ENCODE data around the gene GDPD1. TPM values are rescaled to one million over a fixed set of nuclear protein-coding genes. Genes with fewer than 3 reads are reported as not detected.

Gene GDPD1
- total RNA-seq, 3 donors from 2014 or later: 0.96 to 5.9 (median 4.8) TPM

- Histone ChIP-seq H3K36me3 (no peaks in the 10 kb centered on the region), H3K27ac (no peak overlapping the region), H3K4me1 (no peaks in the 10 kb centered on the region), H3K27me3 (no peaks in the 10 kb centered on the region), H3K9me3 (no peaks in the 10 kb centered on the region), H3K4me3 (no peak overlapping the region)
- no peak for DNase-seq (ENCODE audit: low spot score in 2 of 2)
- intact Hi-C loops (cut with DNase I; ENCODE audit: low total_unique reads): no loop called here
- TF ChIP-seq CTCF (IDR thresholded peaks at IDR 0.05): no peak
Measured at GRCh38 chr17:59238906-59239305, 18.6 kb downstream of the GDPD1 start.

GRCh38 chr17:59244081-59244480, 23.8 kb downstream of the GDPD1 start:
- TF ChIP-seq POLR2AphosphoS5 (IDR thresholded peaks at IDR 0.05) (no peak), POLR2A (IDR thresholded peaks at IDR 0.05) (no peak), CTCF (IDR thresholded peaks at IDR 0.05) (no peak)
- Histone ChIP-seq H3K27me3 (no peaks in the 10 kb centered on the region), H3K4me3 (no peak overlapping the region), H3K9me3 (no peaks in the 10 kb centered on the region), H3K36me3 (no peaks in the 10 kb centered on the region), H3K27ac (no peak overlapping the region), H3K4me1 (no peaks in the 10 kb centered on the region)
- intact Hi-C loops (cut with DNase I; ENCODE audit: low total_unique reads): no loop called here
- no peak for DNase-seq (ENCODE audit: low spot score in 2 of 2)

GRCh38 chr17:59254742-59255141, 34.4 kb downstream of the GDPD1 start:
- Histone ChIP-seq H3K4me1 (no peaks in the 10 kb centered on the region), H3K4me3 (no peak overlapping the region), H3K9me3 (no peaks in the 10 kb centered on the region), H3K36me3 (no peaks in the 10 kb centered on the region), H3K27me3 (no peaks in the 10 kb centered on the region), H3K27ac (no peak overlapping the region)
- intact Hi-C loops (cut with DNase I; ENCODE audit: low total_unique reads): no loop called here
- TF ChIP-seq CTCF (IDR thresholded peaks at IDR 0.05) (no peak), POLR2A (IDR thresholded peaks at IDR 0.05) (no peak), POLR2AphosphoS5 (IDR thresholded peaks at IDR 0.05) (no peak)
- DNase-seq (ENCODE audit: low spot score in 2 of 2): no peak

- H3K9me3 ChIP-seq: no peaks in the 10 kb centered on the region
- intact Hi-C loops (cut with DNase I; ENCODE audit: low total_unique reads): no loop called here
- no peak overlapping the region for H3K27ac ChIP-seq
- no peaks in the 10 kb centered on the region for H3K27me3 ChIP-seq
- no peak overlapping the region for H3K4me3 ChIP-seq
- no peaks in the 10 kb centered on the region for H3K36me3 ChIP-seq
- no peak for DNase-seq (ENCODE audit: low spot score in 2 of 2)
- no peaks in the 10 kb centered on the region for H3K4me1 ChIP-seq
- no peak for TF ChIP-seq POLR2AphosphoS5 (IDR thresholded peaks at IDR 0.05)
- TF ChIP-seq CTCF (IDR thresholded peaks at IDR 0.05): no peak
- TF ChIP-seq POLR2A (IDR thresholded peaks at IDR 0.05): no peak
Measured at GRCh38 chr17:59257101-59257500, 36.8 kb downstream of the GDPD1 start.

- H3K27me3 ChIP-seq: no peaks in the 10 kb centered on the region
- no peak for TF ChIP-seq POLR2A (IDR thresholded peaks at IDR 0.05)
- TF ChIP-seq CTCF (IDR thresholded peaks at IDR 0.05): no peak
- TF ChIP-seq POLR2AphosphoS5 (IDR thresholded peaks at IDR 0.05): no peak
- no peak overlapping the region for H3K27ac ChIP-seq
- no peak for DNase-seq (ENCODE audit: low spot score in 2 of 2)
- no peak overlapping the region for H3K4me3 ChIP-seq
- no peaks in the 10 kb centered on the region for H3K4me1 ChIP-seq
- H3K9me3 ChIP-seq: no peaks in the 10 kb centered on the region
- intact Hi-C loops (cut with DNase I; ENCODE audit: low total_unique reads): no loop called here
- H3K36me3 ChIP-seq: no peaks in the 10 kb centered on the region
Measured at GRCh38 chr17:59260722-59261121, 40.4 kb downstream of the GDPD1 start.

Measured in breast epithelium (tissue), 4 donors.